ENCODE data around the gene CYBC1. TPM values are rescaled to one million over a fixed set of nuclear protein-coding genes. Genes with fewer than 3 reads are reported as not detected.

Gene CYBC1
- total RNA-seq, 1 experiment from 2014 or later = 71.7 TPM

DNA sequence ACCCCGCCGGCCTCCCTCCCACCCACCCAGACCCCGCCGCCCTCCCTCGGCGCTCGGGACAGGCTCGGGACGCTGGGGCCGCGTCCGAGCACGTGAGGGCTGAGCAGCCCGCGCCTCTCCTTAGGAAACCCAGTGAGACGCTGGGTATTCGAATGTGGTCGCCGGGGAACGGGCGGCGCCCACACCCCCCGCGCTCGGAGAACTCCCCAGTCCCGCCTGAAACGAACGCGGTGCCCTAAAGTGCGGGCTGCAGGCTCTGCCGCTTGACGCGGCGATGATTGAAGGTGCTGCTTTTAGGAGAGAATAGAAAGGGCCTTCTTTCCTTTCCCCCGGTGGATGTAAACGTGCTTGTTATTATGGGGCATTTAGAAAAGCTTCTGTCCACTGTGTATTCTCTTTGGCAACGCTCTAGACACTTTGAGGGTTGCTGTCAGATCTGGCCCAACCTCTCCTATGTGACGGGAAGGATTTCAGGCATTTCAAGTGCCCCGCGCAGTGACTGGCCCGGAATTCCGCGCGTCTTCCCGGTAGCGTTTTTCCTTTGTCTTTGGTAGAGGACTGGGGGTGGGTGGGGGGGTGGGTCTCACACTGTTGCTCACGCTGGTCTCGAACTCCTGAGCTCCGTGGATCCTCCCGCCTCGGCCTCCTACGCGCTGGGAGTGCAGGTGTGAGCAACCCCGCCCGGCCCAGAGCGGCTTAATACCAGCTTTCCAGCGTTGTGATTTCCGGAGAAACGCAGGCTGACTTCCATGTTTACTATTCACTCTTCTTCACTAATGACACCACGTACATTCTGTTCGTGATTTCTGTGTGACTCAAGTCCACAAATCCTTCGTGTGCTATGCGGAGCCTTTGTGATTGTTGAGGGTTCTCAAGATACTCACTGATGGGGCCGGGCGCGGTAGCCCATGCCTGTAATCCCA is 47.2 kb upstream of the CYBC1 start:
- ChIA-PET CTCF (no interaction called here), POLR2A (interaction anchor here (0.7 kb wide), 1 partner anchor 14 kb away, joined by 5 read pairs; no protein-coding TSS in a partner anchor)
- H3K36me3 Mint-ChIP-seq = no peaks in the 10 kb centered on the region
- peaks cover 20% of the 10 kb centered on the region for H3K4me1 Mint-ChIP-seq
- H3K4me3 Mint-ChIP-seq = peak overlapping the region; percentile 75
- no peak for ATAC-seq
- TF ChIP-seq, protein P1, sequence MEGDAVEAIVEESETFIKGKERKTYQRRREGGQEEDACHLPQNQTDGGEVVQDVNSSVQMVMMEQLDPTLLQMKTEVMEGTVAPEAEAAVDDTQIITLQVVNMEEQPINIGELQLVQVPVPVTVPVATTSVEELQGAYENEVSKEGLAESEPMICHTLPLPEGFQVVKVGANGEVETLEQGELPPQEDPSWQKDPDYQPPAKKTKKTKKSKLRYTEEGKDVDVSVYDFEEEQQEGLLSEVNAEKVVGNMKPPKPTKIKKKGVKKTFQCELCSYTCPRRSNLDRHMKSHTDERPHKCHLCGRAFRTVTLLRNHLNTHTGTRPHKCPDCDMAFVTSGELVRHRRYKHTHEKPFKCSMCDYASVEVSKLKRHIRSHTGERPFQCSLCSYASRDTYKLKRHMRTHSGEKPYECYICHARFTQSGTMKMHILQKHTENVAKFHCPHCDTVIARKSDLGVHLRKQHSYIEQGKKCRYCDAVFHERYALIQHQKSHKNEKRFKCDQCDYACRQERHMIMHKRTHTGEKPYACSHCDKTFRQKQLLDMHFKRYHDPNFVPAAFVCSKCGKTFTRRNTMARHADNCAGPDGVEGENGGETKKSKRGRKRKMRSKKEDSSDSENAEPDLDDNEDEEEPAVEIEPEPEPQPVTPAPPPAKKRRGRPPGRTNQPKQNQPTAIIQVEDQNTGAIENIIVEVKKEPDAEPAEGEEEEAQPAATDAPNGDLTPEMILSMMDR (IDR thresholded peaks at IDR 0.05) = no peak
- TF ChIP-seq SP1 (CRISPR knock-in tag; conservative IDR thresholded peaks at IDR 0.05) (0 out of 2 replicates have a peak, but pooled peaks have one; percentile 1), CBFB (CRISPR knock-in tag; IDR thresholded peaks at IDR 0.05; ENCODE audit: low read depth) (0 out of 2 replicates have a peak, but pooled peaks have one; percentile 8), PRRX2 (CRISPR knock-in tag; IDR thresholded peaks at IDR 0.05) (no peak)
- DNase-seq (ENCODE audit: low spot score) = peak; percentile 47
- H3K9me3 Mint-ChIP-seq = no peaks in the 10 kb centered on the region
- H3K27ac Mint-ChIP-seq = no peak overlapping the region
- peaks cover 55% of the 10 kb centered on the region for H3K27me3 Mint-ChIP-seq (ENCODE audit: low read depth)

DNA sequence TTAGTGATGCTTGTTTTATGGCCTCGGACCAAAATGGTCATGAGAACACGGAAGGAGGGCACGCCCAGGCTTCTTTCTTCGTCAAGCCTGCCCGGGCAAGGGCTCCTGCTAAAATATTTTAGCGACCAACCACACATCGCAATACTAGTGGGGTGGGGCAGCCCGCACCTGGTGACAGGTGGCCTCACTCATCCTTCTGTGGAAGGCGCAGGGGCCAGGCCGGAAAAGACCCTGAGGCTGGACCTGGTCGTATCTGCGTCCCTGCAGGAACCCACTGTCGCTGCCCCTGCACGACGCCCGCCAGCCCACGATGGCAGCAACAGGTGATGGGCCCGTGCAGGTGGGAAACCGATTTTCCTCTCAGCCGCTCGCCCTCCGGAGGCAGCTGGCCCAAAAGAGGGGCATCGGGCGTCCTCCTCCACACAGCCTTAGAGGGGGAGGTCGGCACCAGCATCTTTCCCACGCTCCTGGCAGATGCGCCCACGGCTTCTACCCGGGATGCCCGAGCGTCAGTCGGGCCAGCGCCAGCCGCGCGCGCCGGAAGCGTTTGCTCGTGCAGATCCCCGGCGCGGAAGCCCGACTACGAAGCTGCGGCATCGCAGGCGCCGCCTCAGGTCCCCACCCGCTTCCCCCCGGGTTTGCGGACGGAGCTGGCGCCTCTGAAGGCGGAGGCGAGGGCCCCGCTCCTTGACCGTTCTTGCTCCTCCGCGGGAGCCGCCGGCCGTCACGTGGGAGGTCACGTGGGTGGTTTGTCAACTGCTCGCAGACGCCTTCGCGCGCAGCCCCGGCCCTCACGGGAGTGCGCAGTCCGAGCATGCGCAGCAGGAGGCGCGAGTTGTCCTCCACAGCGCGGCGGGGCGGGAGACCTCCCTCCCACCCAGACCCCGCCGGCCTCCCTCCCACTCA is 46.2 kb upstream of the CYBC1 start:
- no peak overlapping the region for H3K27ac Mint-ChIP-seq
- H3K36me3 Mint-ChIP-seq = no peaks in the 10 kb centered on the region
- peak; percentile 3; the same call in 1 of the 2 replicates for ATAC-seq
- H3K4me3 Mint-ChIP-seq = peak overlapping the region; percentile 58
- peaks cover 55% of the 10 kb centered on the region for H3K27me3 Mint-ChIP-seq (ENCODE audit: low read depth)
- peaks cover 20% of the 10 kb centered on the region for H3K4me1 Mint-ChIP-seq
- no peaks in the 10 kb centered on the region for H3K9me3 Mint-ChIP-seq
- ChIA-PET CTCF (interaction anchor here (1.2 kb wide), 1 partner anchor 72 kb away, joined by 3 read pairs; no protein-coding TSS in a partner anchor), POLR2A (no interaction called here)
- peak; percentile 86 for DNase-seq (ENCODE audit: low spot score)
- TF ChIP-seq NR3C1 (CRISPR knock-in tag; conservative IDR thresholded peaks at IDR 0.05; ENCODE audit: low read depth) (peak; percentile 77; the same call in 1 of the 2 replicates), TCF7 (CRISPR knock-in tag; IDR thresholded peaks at IDR 0.05; ENCODE audit: low read depth) (0 out of 2 replicates have a peak, but pooled peaks have one; percentile 60), FOXK1 (CRISPR knock-in tag; IDR thresholded peaks at IDR 0.05) (peak; percentile 93), OVOL2 (CRISPR knock-in tag; IDR thresholded peaks at IDR 0.05; ENCODE audit: borderline replicate concordance) (no peak), ETV6 (CRISPR knock-in tag; IDR thresholded peaks at IDR 0.05) (peak; percentile 94), E2F4 (CRISPR knock-in tag; IDR thresholded peaks at IDR 0.05; ENCODE audit: borderline replicate concordance, low read depth) (peak; percentile 62; the same call in 1 of the 2 replicates), ZNF232 (CRISPR knock-in tag; IDR thresholded peaks at IDR 0.05) (peak; percentile 94), PREB (CRISPR knock-in tag; IDR thresholded peaks at IDR 0.05; ENCODE audit: borderline replicate concordance) (0 out of 2 replicates have a peak, but pooled peaks have one; percentile 71), NR2C2 (CRISPR knock-in tag; IDR thresholded peaks at IDR 0.05) (no peak), ZNF317 (CRISPR knock-in tag; IDR thresholded peaks at IDR 0.05; ENCODE audit: borderline replicate concordance, low read depth) (peak; percentile 59; the same call in 1 of the 2 replicates), JUN (CRISPR knock-in tag; IDR thresholded peaks at IDR 0.05) (peak; percentile 82; the same call in 1 of the 2 replicates), GRHL2 (CRISPR knock-in tag; IDR thresholded peaks at IDR 0.05; ENCODE audit: insufficient replicate concordance, severe bottlenecking) (no peak), ZBTB21 (CRISPR knock-in tag; IDR thresholded peaks at IDR 0.05; ENCODE audit: borderline replicate concordance) (peak; percentile 81; the same call in 1 of the 2 replicates)
- TF ChIP-seq, protein P2, sequence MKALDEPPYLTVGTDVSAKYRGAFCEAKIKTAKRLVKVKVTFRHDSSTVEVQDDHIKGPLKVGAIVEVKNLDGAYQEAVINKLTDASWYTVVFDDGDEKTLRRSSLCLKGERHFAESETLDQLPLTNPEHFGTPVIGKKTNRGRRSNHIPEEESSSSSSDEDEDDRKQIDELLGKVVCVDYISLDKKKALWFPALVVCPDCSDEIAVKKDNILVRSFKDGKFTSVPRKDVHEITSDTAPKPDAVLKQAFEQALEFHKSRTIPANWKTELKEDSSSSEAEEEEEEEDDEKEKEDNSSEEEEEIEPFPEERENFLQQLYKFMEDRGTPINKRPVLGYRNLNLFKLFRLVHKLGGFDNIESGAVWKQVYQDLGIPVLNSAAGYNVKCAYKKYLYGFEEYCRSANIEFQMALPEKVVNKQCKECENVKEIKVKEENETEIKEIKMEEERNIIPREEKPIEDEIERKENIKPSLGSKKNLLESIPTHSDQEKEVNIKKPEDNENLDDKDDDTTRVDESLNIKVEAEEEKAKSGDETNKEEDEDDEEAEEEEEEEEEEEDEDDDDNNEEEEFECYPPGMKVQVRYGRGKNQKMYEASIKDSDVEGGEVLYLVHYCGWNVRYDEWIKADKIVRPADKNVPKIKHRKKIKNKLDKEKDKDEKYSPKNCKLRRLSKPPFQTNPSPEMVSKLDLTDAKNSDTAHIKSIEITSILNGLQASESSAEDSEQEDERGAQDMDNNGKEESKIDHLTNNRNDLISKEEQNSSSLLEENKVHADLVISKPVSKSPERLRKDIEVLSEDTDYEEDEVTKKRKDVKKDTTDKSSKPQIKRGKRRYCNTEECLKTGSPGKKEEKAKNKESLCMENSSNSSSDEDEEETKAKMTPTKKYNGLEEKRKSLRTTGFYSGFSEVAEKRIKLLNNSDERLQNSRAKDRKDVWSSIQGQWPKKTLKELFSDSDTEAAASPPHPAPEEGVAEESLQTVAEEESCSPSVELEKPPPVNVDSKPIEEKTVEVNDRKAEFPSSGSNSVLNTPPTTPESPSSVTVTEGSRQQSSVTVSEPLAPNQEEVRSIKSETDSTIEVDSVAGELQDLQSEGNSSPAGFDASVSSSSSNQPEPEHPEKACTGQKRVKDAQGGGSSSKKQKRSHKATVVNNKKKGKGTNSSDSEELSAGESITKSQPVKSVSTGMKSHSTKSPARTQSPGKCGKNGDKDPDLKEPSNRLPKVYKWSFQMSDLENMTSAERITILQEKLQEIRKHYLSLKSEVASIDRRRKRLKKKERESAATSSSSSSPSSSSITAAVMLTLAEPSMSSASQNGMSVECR (CRISPR knock-in tag; IDR thresholded peaks at IDR 0.05; ENCODE audit: borderline replicate concordance) = peak; percentile 97; the same call in 1 of the 2 replicates
- TF ChIP-seq, protein P3, sequence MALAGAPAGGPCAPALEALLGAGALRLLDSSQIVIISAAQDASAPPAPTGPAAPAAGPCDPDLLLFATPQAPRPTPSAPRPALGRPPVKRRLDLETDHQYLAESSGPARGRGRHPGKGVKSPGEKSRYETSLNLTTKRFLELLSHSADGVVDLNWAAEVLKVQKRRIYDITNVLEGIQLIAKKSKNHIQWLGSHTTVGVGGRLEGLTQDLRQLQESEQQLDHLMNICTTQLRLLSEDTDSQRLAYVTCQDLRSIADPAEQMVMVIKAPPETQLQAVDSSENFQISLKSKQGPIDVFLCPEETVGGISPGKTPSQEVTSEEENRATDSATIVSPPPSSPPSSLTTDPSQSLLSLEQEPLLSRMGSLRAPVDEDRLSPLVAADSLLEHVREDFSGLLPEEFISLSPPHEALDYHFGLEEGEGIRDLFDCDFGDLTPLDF (CRISPR knock-in tag; IDR thresholded peaks at IDR 0.05) = peak; percentile 76; the same call in 1 of the 2 replicates
- TF ChIP-seq, protein P4, sequence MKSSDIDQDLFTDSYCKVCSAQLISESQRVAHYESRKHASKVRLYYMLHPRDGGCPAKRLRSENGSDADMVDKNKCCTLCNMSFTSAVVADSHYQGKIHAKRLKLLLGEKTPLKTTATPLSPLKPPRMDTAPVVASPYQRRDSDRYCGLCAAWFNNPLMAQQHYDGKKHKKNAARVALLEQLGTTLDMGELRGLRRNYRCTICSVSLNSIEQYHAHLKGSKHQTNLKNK (CRISPR knock-in tag; IDR thresholded peaks at IDR 0.05) = no peak

Data from WTC11 (cell line).